D341Med (cell line): ENCODE measurements around the gene MARK4.
"Not testable (repeated sequence)": the region's sequence is repeated elsewhere in the genome, so short reads cannot be mapped to it uniquely, and the experiment has no call there.

ENCODE experiments used
- DNase-seq: peaks from one replicate; pipeline ENCODE4 v3.0.0; 2012; ENCODE audit warnings: low spot score

MARK4 gene

DNA sequence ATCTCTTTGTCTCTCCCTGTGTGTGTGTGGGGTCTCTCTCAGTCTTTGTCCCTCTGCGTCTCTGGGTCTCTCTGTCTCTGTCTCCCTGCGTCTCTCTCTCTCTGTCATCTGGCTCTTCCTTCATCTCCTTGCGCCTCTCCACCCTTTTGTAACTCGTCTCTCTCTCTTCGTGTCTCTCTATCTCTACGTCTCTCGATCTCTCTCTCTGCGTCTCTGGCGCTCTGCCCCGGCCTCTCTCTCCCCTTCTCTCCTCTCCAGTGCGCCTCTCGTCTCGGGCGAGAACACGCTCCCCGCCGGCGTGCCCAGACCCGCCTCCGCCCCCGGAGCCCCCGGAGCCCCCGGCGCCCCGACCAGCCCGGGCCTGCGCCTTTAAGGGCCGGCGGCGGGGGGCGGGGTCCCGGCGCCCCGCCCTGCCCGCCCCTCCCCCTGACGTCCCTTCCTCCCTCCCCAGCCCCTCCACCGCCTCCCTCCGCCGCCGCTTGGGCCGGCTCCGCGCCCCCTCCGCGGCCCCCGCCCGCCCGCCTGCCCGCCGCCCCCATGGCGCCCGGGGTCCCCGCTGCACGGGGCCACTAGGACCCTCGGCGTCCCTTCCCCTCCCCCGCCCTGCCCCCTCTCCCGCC, at the start of gene MARK4:
Gene MARK4, plus strand, starts transcription at position 440 of the 620 bp plus-strand sequence. CDS start 318 bp downstream, outside the sequence.
- DNase-seq = peak; percentile 96

DNA sequence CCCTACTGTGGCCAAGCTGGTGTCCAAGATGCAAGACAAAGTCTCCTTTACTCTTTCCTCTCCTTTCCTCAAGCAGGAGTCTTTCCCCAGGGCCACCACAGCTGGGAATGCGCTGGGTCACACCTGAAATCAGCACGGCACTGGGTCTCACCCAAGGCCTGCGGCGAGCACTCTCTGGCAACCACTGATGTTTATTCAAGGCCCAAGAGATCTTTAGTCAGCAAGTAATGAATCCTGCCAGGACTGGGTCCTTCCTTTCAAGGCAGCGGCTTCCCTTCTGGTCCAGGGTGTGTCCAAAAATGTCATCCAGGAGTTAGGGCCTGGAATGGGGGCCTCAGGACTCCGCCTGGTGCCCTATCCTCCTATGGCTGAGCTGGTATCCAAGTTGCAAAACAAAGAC, 48.4 kb upstream of the MARK4 start:
- DNase-seq = no peak

DNA sequence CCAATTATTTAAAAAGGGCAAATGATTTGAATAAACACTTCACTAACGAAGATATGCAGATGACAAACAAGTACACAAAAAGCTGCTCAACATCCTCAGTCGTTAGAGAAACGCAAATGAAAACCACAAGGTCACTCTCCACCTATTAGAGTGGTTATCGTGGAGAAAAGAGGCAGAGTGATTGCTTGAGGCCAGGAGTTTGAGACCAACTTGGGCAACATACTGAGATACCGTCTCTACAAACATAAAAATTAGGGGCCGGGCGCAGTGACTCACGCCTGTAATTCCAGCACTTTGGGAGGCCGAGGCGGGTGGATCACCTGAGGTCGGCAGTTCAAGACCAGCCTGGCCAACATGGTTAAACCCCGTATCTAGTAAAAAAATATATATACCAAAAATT, 45.3 kb upstream of the MARK4 start:
- DNase-seq = no peak

DNA sequence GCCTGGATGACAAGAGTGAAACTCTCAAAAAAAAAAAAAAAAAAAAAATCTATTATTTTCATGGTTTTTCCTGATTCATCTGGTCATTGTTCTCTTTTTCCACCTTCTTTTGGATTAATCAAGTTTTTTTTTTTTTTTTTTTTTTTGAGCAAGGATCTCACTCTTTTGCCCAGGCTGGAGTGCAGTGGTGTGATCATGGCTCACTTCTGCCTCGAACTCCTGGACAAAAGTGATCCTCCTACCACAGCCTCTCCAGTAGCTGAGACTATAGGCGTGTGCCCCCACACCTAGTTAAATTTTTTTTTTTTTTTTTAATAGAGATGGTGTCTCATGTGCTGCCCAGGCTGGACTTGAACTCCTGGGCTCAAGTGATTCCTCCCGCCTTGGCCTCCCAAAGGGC, 44.7 kb upstream of the MARK4 start:
- no peak for DNase-seq

DNA sequence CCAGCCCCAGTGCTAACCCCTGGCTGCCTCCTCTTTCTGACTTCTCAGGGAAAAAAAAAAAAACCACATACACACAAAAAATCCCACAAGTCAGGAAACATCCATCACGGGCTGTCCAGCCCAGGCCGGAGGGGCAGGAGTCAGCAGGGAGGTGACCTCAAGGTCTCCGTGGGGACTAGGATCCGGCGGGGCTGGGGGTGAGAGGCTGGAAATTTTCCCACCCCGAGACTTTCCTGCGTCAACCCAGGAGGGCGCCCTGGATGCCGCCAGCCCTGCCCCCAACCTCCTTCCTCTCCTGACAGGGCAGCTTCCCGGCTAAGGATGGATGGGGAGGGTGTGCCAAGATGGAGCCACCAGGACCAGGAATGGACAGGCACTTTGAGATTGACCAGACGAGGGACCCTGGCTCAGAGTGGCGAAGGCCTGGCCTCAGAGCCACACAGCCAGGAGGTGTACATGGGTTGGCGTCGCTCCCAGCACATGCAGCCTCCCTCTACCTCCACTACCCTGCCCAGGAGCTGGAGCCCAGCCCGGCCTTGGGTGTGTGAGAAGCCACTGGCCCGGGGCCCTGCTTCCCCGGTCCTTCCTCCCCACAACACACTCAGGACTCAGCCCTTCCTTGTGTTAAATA, 39.2 kb upstream of the MARK4 start:
- no peak for DNase-seq

DNA sequence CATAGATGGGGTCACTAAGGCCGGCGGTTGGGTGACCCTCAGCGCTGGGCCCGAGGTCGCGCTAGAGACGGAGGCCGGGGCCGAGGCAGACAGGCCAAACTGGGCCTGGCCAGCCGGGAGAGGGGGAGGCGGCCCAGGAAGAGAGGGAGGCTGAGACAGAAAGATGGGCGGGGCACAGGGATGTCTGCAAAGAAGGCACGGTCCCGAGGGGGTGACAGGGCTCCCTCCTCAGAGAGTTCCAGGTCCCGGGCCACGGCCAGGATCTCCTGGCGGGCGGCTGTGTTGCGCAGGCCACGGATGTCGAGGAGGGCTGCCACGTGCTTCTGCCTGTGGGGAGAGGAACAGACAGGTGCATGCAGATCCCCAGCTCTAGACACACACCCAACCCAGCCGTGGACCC, 38.0 kb upstream of the MARK4 start:
- DNase-seq = no peak

DNA sequence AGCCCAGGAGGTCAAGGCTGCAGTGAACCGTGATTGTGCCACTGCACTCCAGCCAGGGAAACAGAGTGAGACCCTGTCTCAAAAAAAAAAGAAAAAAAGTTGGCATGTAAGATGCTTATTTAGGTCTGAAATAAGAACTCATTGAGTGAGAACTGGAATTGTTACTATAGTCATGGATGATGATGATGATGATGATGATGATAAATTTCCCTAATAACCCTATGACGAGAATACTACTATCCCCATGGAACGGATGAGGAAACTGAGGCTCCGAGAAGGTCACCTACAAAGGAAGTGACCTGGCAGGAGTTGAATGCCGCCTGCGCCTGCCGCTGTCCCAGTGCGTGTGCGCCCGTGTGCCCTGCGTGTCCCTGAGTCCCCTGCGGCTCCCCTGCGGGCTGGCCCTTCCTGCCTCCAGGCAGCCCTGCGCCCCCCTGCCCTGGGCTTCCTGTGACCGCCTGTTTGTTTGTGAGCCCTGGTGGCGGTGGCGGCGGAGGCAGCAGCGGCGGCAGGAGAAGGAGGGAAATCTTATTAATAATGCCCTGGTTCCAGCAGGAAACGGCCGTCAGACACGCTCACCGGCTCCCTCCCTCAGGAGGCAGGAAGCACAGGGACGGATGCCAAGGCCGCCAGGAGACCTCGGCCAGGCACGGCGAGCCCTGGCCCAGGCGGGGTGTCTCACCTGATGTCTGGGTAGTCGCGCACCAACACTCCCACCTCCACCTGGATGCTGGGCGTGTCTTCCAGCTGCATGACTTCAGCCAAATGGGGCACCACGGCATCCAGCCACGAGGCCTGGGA, 35.5 kb upstream of the MARK4 start:
- DNase-seq = no peak

DNA sequence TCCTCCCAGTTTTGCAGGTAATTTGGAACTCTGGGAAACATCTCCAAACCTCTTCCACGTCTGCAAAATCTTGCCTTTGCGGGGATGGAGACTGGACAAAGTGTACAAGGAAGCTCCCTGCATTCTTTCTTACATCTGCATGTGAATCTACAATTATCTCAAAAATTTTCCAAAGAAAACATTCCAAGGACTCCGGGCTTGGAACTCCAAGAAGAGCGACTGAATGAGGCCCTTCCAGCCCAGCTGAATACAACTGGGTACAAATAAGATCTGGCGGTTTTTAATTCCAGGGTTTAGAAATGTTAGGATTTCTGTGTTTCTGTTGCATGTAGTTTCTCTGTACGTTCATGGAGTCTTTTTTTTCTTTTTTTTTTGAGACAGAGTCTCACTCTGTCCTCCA, 34.4 kb upstream of the MARK4 start:
- no peak for DNase-seq

DNA sequence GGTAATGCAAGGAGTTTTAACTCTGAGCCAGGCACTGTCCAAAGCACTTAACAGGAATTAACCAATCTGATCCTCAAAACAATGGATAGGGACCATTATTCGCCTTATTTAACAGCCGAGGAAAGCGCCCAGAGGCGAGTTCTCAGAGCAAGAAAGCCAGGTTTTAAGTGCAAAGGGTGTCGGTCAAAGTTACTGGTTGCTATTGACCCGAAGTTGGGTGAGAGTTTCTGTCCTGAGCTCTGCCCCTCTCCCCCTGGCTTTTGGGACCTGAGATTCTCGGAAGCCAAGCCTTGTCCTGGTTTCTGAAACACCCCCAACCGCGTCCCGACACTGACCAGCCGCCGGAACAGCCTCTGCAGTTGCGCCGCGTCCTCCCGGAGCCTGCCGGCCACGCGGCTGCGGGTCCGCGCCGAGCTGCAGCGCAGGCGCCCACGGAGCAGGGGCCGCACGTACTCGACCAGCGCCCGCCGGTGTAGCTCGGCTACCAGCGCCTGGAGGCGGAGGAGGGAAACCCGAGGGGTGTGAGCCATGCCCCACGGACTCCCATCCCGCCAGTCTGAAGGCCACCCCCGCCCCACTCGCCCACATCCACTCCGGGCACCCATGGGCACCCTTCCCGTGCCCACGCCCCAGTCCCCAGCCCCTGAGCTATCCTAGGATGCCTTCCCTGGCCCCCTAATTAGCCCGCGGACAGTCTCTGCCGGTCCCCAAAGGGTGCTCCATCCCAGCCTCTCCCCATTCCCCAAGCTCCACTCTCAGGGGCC, 33.7 kb upstream of the MARK4 start:
- DNase-seq = no peak

DNA sequence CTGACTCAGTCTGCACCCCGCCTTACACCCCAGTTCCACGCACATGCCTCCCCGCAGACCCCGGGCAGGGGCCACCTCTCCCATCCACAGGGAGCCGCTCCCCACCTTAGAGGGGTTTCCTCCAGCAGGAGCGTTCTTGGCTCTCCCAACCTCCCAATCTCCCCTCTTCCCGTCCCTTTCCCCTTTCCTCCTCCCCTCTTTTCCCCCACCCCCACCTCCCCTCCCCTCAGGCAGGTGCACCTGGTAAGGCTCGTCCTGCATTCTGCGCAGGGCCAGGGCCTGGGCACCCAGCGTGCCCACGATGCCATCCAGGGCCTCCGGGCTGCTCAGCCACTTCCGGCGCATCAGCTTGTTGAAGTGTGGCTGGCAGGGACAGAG, 33.1 kb upstream of the MARK4 start:
- no peak for DNase-seq

DNA sequence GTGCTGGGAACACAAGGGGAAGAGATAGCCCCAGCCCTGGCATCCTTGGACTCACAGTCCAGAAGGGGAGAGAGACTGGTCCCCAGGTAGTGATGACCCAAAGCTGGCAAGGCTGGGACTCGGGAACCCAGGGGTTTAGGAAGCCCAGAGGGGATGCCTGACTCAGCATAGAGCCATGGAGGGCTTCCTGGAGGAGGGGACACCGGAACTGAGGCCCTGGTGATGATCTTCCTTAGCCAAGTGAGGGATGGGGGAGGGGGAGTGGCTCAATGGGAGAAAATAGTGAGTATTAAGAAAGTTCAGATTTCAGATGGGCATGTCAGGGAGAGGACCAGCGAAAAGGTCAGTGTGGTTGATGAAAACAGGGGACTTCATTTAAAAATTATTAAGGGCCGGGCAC, 32.6 kb upstream of the MARK4 start:
- DNase-seq = no peak

DNA sequence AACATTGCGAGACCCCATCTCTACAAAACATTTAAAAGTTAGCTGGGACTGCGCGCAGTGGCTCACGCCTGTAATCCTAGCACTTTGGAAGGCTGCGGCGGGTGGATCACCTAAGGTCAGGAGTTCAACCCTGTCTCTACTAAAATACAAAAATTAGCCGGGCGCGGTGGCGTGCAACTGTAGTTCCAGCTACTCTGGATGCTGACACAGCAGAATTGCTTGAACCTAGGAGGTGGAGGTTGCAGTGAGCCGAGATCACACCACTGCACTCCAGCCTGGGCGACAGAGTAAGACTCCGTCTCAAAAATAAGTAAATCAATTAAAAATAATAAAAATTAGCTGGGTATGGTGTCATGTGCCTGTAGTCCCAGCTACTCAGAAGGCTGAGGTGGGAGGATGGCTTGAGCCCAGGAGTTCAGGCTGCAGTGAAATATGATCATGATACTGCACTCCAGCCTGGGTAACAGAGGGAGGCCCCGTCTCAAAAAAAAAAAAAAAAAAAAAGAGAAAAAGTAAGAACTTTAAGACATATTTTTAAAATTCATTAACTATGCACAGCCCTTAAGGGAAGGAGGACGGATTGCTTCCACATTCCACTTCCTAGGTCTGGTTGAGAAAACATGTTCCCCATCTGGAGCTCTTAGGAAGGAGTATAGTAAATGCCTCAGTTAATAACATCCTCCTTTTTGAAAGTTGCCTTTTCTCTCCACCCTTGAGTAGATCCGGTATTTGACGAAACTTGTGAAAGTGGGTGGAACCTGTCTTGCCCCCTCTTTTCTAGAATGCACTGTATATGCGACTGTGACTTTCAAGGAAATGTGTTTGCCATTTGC, 31.9 kb upstream of the MARK4 start:
- DNase-seq = no peak

DNA sequence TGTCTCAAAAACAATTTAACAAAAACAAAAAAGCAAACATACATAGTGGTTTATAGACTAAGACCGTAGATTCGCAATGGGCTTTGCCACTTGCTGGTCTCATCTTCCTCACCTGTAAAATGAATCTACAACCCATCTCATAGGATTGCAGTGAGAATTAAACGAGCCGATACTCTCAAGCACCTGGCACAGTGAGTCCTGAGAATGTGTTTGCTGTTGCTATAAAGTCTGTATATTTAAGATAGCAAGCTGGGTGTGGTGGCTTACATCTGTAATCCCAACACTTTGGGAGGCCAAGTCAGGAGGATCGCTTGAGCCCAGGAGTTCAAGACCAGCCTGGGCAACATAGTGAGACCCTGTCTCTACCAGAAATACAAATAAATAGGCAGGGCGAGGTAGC, 28.3 kb upstream of the MARK4 start:
- no peak for DNase-seq

DNA sequence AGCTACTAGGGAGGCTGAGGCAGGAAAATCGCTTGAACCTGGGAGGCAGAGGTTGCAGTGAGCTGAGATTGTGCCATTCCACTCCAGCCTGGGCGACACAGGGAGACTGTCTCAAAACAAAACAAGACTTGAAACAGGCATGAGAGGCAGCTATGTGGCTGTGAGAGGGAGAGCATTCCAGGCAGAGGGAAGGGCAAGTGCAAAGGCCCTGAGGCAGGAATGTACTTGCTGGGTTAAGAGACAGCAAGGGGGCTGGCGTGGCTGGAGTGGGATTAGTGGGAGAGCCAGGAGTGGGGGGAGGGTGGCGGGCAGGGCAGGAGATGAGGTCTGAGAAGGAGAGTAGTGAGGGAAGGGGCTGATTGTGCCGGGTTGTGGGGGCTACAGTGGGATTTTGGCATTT, 27.2 kb upstream of the MARK4 start:
- no peak for DNase-seq

DNA sequence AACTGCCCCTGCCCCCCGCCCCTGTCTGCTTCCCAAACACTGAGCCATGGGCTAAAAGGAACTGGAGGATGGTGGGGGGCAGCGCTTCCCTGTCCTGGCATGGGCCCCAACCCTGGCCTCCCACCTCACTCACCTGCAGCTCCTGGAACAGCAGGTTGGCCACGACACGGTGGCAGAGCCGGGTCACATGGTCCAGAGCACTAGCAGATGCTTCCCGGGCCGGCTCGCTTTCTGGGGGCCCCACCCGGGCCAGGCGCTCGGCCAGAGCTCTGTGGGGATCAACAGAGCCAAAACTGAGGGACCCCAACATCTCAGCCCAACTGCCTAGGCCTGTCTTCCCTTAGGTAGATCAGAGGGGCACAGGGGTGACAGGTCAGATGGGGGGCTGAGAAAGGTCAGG, 26.4 kb upstream of the MARK4 start:
- no peak for DNase-seq

DNA sequence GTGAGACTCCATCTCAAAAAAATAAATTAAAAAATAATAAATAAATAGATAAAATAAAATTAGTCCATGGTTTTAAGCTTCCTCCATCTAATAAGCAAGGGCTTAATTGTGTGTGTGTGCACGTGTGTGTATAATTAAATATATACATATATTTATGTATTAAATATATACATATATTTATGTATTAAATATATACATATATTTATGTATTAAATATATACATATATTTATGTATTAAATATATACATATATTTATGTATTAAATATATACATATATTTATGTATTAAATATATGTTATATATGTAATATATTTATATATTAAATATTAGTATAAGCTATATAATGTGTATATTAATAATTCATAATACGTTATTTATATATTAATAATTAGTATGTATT, 22.0 kb upstream of the MARK4 start:
- not testable (repeated sequence) for DNase-seq

DNA sequence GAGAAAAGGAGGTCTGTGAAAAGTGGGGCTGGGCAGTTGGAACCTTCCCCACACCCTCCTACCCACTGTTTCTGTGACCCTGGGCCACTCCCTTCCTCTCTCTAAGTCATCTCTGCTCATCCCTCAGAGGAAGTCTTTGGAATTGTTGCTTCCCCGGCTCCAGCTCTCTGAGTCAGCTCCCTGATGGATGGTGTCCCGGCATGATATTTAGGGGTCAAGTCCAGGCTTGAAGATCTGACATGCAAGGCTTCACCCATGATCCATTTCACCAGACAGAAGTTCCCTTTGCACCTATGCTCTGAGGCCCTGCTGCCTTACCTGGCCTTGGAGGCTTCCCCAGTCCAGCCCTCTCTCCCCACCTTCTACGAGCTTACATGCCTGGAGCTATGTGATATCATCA, 19.2 kb upstream of the MARK4 start:
- DNase-seq = no peak

DNA sequence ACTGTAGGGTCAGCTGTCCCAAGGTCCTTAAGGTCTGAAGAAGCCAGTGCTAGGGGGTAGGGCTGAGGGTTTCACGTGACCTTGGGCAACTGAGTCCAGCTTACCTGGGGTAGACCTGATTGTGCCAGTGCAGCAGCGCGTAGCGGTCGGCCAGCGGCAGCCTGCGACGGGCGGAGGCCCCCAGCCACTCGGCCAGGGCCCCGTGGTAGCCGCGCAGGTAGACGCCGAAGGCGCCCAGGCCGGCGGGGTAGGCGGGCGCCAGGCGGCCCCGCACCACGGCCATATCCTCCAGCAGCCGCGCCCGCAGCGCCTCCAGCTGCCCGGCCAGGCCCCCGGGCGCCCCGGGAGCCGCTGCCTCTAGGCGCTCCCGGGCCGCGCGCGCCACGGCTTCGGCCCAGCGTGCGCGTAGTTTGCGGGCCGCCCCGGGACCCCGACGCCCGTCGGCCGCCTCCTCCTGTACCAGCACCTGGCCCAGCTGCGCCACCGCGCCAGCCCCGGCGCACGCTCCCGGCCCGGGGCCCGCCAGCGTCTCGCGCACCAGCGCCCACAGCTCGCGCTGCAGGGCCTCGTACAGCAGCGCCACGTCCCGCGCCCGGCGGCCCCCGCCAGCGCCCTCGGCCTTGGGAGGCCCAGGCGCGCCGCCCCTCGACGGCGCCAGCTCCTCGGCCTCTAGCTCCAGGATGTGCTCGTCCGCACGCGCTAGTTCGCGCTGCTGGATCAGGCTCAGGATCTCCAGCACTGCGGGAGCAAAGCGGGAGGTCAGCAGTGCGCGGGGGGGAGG, 16.8 kb upstream of the MARK4 start:
- peak; percentile 72 for DNase-seq

DNA sequence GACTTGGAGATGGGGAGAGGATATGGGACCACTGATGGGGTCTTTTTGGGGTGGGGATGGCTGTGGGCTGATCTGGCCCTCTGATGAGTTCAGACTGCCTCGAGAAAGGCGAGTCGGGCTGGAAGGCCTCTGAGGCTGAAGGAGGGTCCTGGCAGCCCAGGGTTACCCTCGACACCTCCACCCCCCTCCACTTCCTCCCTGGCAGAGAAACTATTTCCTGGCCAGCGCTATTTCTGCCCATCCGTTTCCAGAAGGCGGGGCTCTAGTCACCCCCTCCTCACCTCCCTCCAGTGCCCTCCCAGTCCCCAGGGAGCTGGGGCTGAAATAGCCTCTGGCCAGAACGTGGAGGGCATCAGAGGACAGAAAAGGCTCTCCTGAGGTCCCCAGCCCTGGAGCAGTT, 15.6 kb upstream of the MARK4 start:
- DNase-seq = no peak

DNA sequence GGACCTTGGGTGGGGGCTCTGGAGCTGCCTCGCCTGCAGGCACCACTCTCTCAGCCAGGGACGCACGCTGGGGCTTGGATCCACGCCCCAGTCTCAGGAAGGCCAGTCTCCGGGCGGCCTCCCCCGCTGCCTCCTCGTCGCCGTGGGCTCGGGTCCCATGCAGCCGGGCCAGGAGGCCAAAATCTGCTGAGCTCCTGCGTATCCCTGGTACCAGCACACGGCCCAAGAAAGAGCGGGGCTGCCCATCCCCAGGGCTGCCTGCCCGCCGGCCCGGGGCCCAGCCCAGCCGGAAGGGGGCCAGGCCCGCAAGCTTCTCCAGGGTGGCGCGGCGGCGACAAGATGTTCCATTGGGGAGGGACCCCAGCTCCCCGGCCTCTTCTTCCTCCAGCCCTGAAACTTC, 12.5 kb upstream of the MARK4 start:
- DNase-seq = no peak

DNA sequence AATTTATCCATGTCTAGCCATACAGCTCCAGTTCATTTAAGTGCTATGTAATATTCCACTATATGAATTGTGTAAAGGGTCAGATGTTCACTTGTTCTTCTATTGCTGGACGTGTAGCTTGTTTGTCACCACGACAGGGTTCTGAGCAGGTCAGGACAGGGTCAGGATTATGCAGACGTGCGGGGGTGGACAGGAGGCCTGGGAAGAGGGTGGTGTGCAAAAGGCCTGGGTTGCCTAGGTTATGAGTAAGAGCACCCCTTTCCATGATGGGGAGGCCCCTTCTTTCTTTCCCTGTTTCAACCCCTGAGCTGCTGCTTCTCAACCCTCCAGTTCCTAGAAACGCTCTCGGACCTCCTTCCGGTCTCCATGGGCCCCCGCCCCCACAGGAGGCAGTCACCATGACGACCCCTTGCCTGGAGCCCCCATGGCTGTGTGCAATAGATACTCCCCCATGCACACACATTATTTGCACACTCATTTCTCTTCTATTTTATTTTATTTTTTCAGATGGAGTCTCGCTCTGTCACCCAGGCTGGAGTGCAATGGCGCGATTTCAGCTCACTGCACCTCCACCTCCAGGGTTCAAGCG, 7.8 kb upstream of the MARK4 start:
- DNase-seq = peak; percentile 12
